PC-9 (cell line): ENCODE measurements around the gene PSORS1C1. TPM values are rescaled to one million over a fixed set of nuclear protein-coding genes. Genes with fewer than 3 reads are reported as not detected.
"Not testable (repeated sequence)": the region's sequence is repeated elsewhere in the genome, so short reads cannot be mapped to it uniquely, and the experiment has no call there.

ENCODE experiments used
- Bru-seq: library from RNA; stranded (reverse); fragments of 400-500 nt; gene quantifications from one replicate; lab custom pipeline; 2021; lab: Mats Ljungman, UMichigan
- BruChase-seq, 2 experiments: library from RNA; stranded (reverse); fragments of 400-500 nt; gene quantifications; one replicate each; lab custom pipeline; 2021; lab: Mats Ljungman, UMichigan
- BruUV-seq: library from RNA; stranded (reverse); fragments of 400-500 nt; replicated peaks from 2 replicates; lab custom pipeline; 2021; lab: Mats Ljungman, UMichigan
- CTCF ChIA-PET: fragments of 300-600 bp; sonication (Branson Sonifier 250); formaldehyde crosslinking; loops from one replicate; lab custom pipeline; 2022; ENCODE audit warnings: antibody characterized with exemption; lab: Charles Lee
- POLR2A ChIA-PET: fragments of 300-600 bp; sonication (Branson Sonifier 250); formaldehyde crosslinking; loops from one replicate; lab custom pipeline; 2022; ENCODE audit warnings: antibody characterized with exemption; ENCODE audit not compliant: unreplicated experiment; lab: Charles Lee
- DNase-seq, 2 experiments: peaks; one replicate each; pipeline versions ENCODE4 v3.0.0 to v3.0.0-alpha.2; 2015 to 2022; ENCODE audit warnings: mixed read lengths in 1 of 2
- H2AFZ ChIP-seq: fragments of 200-600 bp; sonication (generic); 2 replicates; pipeline ENCODE4 v1.8.1; 2017; ENCODE audit warnings: antibody characterized with exemption
- H3F3A ChIP-seq: fragments of 200-600 bp; sonication (generic); 2 replicates; pipeline ENCODE4 v1.8.1; 2017; ENCODE audit warnings: antibody characterized with exemption, mild to moderate bottlenecking, low read depth; ENCODE audit not compliant: insufficient read depth
- H3K27ac ChIP-seq: fragments of 200-600 bp; sonication (generic); 2 replicates; pipeline ENCODE4 v1.6.1; 2016; ENCODE audit warnings: mixed run types
- H3K27me3 ChIP-seq: fragments of 200-600 bp; sonication (generic); 2 replicates; pipeline ENCODE4 v1.6.1; 2016; ENCODE audit warnings: low read depth, mixed run types; ENCODE audit not compliant: insufficient read depth
- H3K36me3 ChIP-seq: fragments of 200-600 bp; sonication (generic); 2 replicates; pipeline ENCODE4 v1.6.1; 2016; ENCODE audit warnings: low read depth, mixed run types
- H3K4me1 ChIP-seq: fragments of 200-600 bp; sonication (generic); replicated peaks from 2 replicates; pipeline ENCODE4 v1.6.1; 2016; ENCODE audit warnings: mixed run types; ENCODE audit not compliant: insufficient read depth
- H3K4me2 ChIP-seq: fragments of 200-600 bp; sonication (generic); 2 replicates; pipeline ENCODE4 v1.6.1; 2017; ENCODE audit warnings: mixed run types
- H3K4me3 ChIP-seq: fragments of 200-600 bp; sonication (generic); 2 replicates; pipeline ENCODE4 v1.6.1; 2016; ENCODE audit warnings: mixed run types
- H3K79me2 ChIP-seq: fragments of 200-600 bp; sonication (generic); 2 replicates; pipeline ENCODE4 v1.6.1; 2017; ENCODE audit warnings: low read depth, mixed run types
- H3K9me2 ChIP-seq: fragments of 200-600 bp; sonication (generic); 2 replicates; pipeline ENCODE4 v1.8.1; 2017; ENCODE audit warnings: mild to moderate bottlenecking; ENCODE audit not compliant: insufficient read depth
- H3K9me3 ChIP-seq: fragments of 200-600 bp; sonication (generic); 2 replicates; pipeline ENCODE4 v1.8.1; 2016; ENCODE audit warnings: low read depth; ENCODE audit not compliant: insufficient read depth
- H4K20me1 ChIP-seq: fragments of 200-600 bp; sonication (generic); 2 replicates; pipeline ENCODE4 v1.8.1; 2017; ENCODE audit not compliant: insufficient read depth
- EZH2 ChIP-seq: fragments of 200-600 bp; sonication (generic); IDR thresholded peaks from 2 replicates; pipeline ENCODE4 v1.8.0; 2017; ENCODE audit warnings: antibody characterized with exemption, low read depth
- intact Hi-C: fragments of 100-400 bp; cut with micrococcal nuclease; formaldehyde crosslinking; loops from one replicate; pipeline ENCODE4 v1.10.0; 2022; ENCODE audit not compliant: unreplicated experiment
- long read RNA-seq: library from polyadenylated mRNA; stranded (forward); transcript quantifications from one replicate; pipeline ENCODE4 v2.0.0, GENCODE V29; 2022
- total RNA-seq: library from RNA; stranded (reverse); gene quantifications from 2 replicates; pipeline ENCODE4 v1.2.3, GENCODE V29; 2021
- TF ChIP-seq, protein P1 (sequence below): fragments of 200-600 bp; sonication (generic); conservative IDR thresholded peaks from 2 replicates; pipeline ENCODE4 v1.6.1; 2017; ENCODE audit warnings: mixed run types, antibody characterized with exemption, mild to moderate bottlenecking, moderate library complexity

The PSORS1C1 gene
- total RNA-seq (29.2 and 34.2 TPM in 2 replicates), Bru-seq, nascent RNA (percentile 74 among the genes with signal in this experiment), BruChase-seq, experiment 1, labeled RNA remaining after a 2-hour chase (percentile 74 among the genes with signal in this experiment), BruChase-seq, experiment 2, labeled RNA remaining after a 6-hour chase (percentile 71 among the genes with signal in this experiment)
- long read RNA-seq, partial matches to known transcripts, result 2 of 27 reads
- long read RNA-seq, other reads (novel, unspliced or antisense), result 24 of 27 reads

- H2AFZ ChIP-seq, result peak within 1 kb of the TSS; percentile 67
- H3K27me3 ChIP-seq, result no peaks in the 10 kb centered on the region
- ChIA-PET POLR2A (interaction anchor here (0.5 to 1.0 kb wide), 8 partner anchors 22 to 605 kb away, joined by 4 to 19 read pairs (median 6); no protein-coding TSS in a partner anchor), CTCF (interaction anchor here (0.6 to 3.3 kb wide), 10 partner anchors 10 to 294 kb away, joined by 3 to 45 read pairs (median 4); partner anchors contain the start of gene VARS2)
- no peaks in the 10 kb centered on the region for H3K36me3 ChIP-seq
- peak within 1 kb of the TSS; percentile 58 for H3K4me3 ChIP-seq
- DNase-seq, result peak; percentile 90
- H3K9me2 ChIP-seq, result no peaks in the 10 kb centered on the region
- intact Hi-C loops, result loop anchor here (1.0 kb wide), 1 partner anchor 27 kb away; no protein-coding TSS in a partner anchor
- peaks cover 43% of the 10 kb centered on the region for H3K4me1 ChIP-seq
- peak within 1 kb of the TSS; percentile 95 for H3K27ac ChIP-seq
- H3F3A ChIP-seq, result peaks cover 11% of the 10 kb centered on the region
- H3K79me2 ChIP-seq, result peaks cover 13% of the 10 kb centered on the region
- H3K4me2 ChIP-seq, result peak within 1 kb of the TSS; percentile 86
- no peak for TF ChIP-seq EZH2
- TF ChIP-seq, protein P1, sequence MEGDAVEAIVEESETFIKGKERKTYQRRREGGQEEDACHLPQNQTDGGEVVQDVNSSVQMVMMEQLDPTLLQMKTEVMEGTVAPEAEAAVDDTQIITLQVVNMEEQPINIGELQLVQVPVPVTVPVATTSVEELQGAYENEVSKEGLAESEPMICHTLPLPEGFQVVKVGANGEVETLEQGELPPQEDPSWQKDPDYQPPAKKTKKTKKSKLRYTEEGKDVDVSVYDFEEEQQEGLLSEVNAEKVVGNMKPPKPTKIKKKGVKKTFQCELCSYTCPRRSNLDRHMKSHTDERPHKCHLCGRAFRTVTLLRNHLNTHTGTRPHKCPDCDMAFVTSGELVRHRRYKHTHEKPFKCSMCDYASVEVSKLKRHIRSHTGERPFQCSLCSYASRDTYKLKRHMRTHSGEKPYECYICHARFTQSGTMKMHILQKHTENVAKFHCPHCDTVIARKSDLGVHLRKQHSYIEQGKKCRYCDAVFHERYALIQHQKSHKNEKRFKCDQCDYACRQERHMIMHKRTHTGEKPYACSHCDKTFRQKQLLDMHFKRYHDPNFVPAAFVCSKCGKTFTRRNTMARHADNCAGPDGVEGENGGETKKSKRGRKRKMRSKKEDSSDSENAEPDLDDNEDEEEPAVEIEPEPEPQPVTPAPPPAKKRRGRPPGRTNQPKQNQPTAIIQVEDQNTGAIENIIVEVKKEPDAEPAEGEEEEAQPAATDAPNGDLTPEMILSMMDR, result no peak
- H3K9me3 ChIP-seq, result no peaks in the 10 kb centered on the region
- TSS peak; percentile 61 for BruUV-seq
- H4K20me1 ChIP-seq, result no peaks in the 10 kb centered on the region
These were observed at the start of gene PSORS1C1 for GRCh38 chr6:31114541-31114878. TSS of gene PSORS1C1 (plus strand) at chr6:31114800. CDS start at chr6:31129633, 14,833 bp downstream.

- H3K36me3 ChIP-seq, result no peaks in the 10 kb centered on the region
- no TSS peak for BruUV-seq
- H3K4me2 ChIP-seq, result no peak overlapping the region
- no peaks in the 10 kb centered on the region for H3K9me3 ChIP-seq
- no peaks in the 10 kb centered on the region for H3K79me2 ChIP-seq
- H3K4me1 ChIP-seq, result peaks cover 5% of the 10 kb centered on the region
- ChIA-PET CTCF (no interaction called here), POLR2A (no interaction called here)
- H2AFZ ChIP-seq, result no peak overlapping the region
- intact Hi-C loops, result no loop called here
- TF ChIP-seq, protein P1, result no peak
- TF ChIP-seq EZH2, result no peak
- H3F3A ChIP-seq, result peaks cover 7% of the 10 kb centered on the region; the same call in 1 of the 2 replicates
- no peak for DNase-seq
- no peak overlapping the region for H3K27ac ChIP-seq
- no peaks in the 10 kb centered on the region for H3K27me3 ChIP-seq
- H3K9me2 ChIP-seq, result no peaks in the 10 kb centered on the region
- H4K20me1 ChIP-seq, result no peaks in the 10 kb centered on the region
- no peak overlapping the region for H3K4me3 ChIP-seq
These were observed 49.0 kb upstream of the PSORS1C1 start for GRCh38 chr6:31065556-31065955.

- H3K79me2 ChIP-seq, H3K4me3 ChIP-seq, H3K36me3 ChIP-seq, H3K9me2 ChIP-seq, H3K27ac ChIP-seq, H3K9me3 ChIP-seq, H3K4me2 ChIP-seq, H2AFZ ChIP-seq, intact Hi-C loops, H3K4me1 ChIP-seq, H3K27me3 ChIP-seq, H3F3A ChIP-seq, CTCF ChIA-PET, DNase-seq, H4K20me1 ChIP-seq, BruUV-seq, POLR2A ChIA-PET: not testable (repeated sequence)
These were observed 47.6 kb upstream of the PSORS1C1 start for GRCh38 chr6:31067028-31067427.

GRCh38 chr6:31067891-31068668 lies 46.5 kb upstream of the PSORS1C1 start:
- DNase-seq, H3K36me3 ChIP-seq, H3K4me2 ChIP-seq, H3K27me3 ChIP-seq, H3K4me1 ChIP-seq, H3F3A ChIP-seq, H2AFZ ChIP-seq, H3K9me2 ChIP-seq, BruUV-seq, H4K20me1 ChIP-seq, H3K9me3 ChIP-seq, H3K4me3 ChIP-seq, H3K27ac ChIP-seq, H3K79me2 ChIP-seq, intact Hi-C loops: not testable (repeated sequence)
- CTCF ChIA-PET, result interaction anchor here (0.6 to 3.3 kb wide), 5 partner anchors 21 to 993 kb away, joined by 3 to 69 read pairs (median 5); partner anchors contain the start of gene VARS2
- POLR2A ChIA-PET, result interaction anchor here (0.6 kb wide), 1 partner anchor 69 kb away, joined by 8 read pairs; no protein-coding TSS in a partner anchor
